ENCODE measurements around the gene ST8SIA4. TPM values are rescaled to one million over a fixed set of nuclear protein-coding genes. Genes with fewer than 3 reads are reported as not detected.

The ST8SIA4 gene
- polyA plus RNA-seq, 2 donors: 0.35 to 0.36 TPM

- 58 to 62% methylated on average over 2 of the region's 2 CpGs for WGBS, 2 donors
- no peaks in the 10 kb centered on the region for H3K36me3 ChIP-seq (ENCODE audit: control insufficient read depth in 2 of 2, insufficient read depth in 2 of 2, low read length in 1 of 2)
- H3K9me3 ChIP-seq (ENCODE audit: control insufficient read depth in 2 of 2, insufficient read depth in 1 of 2, low read depth in 1 of 2, low read length in 1 of 2): no peaks in the 10 kb centered on the region
Measured at GRCh38 chr5:100877274-100877673, 25.8 kb downstream of the ST8SIA4 start.

GRCh38 chr5:100872408-100873190, 30.5 kb downstream of the ST8SIA4 start:
- 80 to 90% methylated on average over 2 of the region's 2 CpGs for WGBS, 2 donors
- no peaks in the 10 kb centered on the region for H3K9me3 ChIP-seq (ENCODE audit: control insufficient read depth in 2 of 2, insufficient read depth in 1 of 2, low read depth in 1 of 2, low read length in 1 of 2)
- H3K36me3 ChIP-seq (ENCODE audit: control insufficient read depth in 2 of 2, insufficient read depth in 2 of 2, low read length in 1 of 2): no peaks in the 10 kb centered on the region
- H3K27me3 ChIP-seq (ENCODE audit: control insufficient read depth in 1 of 2, insufficient read depth in 2 of 2, low read length in 2 of 2): no peaks in the 10 kb centered on the region
- H3K4me1 ChIP-seq (ENCODE audit: control insufficient read depth in 2 of 2, insufficient read depth in 2 of 2, low read length in 1 of 2): no peaks in the 10 kb centered on the region
- H3K4me3 ChIP-seq (ENCODE audit: low read depth in 1 of 2, low read length in 2 of 2): no peak overlapping the region
- H3K27ac ChIP-seq (ENCODE audit: low read depth in 2 of 2, low read length in 1 of 2): no peak overlapping the region

More at GRCh38 chr5:100877274-100877673, 25.8 kb downstream of the ST8SIA4 start:
- H3K4me3 ChIP-seq (ENCODE audit: low read depth in 1 of 2, low read length in 2 of 2): no peak overlapping the region
- no peaks in the 10 kb centered on the region for H3K4me1 ChIP-seq (ENCODE audit: control insufficient read depth in 2 of 2, insufficient read depth in 2 of 2, low read length in 1 of 2)
- no peak overlapping the region for H3K27ac ChIP-seq (ENCODE audit: low read depth in 2 of 2, low read length in 1 of 2)
- no peaks in the 10 kb centered on the region for H3K27me3 ChIP-seq (ENCODE audit: control insufficient read depth in 1 of 2, insufficient read depth in 2 of 2, low read length in 2 of 2)

- H3K4me3 ChIP-seq (ENCODE audit: low read depth in 1 of 2, low read length in 2 of 2): no peak overlapping the region
- no peaks in the 10 kb centered on the region for H3K4me1 ChIP-seq (ENCODE audit: control insufficient read depth in 2 of 2, insufficient read depth in 2 of 2, low read length in 1 of 2)
- 92 to 95% methylated on average over 3 of the region's 3 CpGs for WGBS, 2 donors
- no peaks in the 10 kb centered on the region for H3K36me3 ChIP-seq (ENCODE audit: control insufficient read depth in 2 of 2, insufficient read depth in 2 of 2, low read length in 1 of 2)
- H3K27ac ChIP-seq (ENCODE audit: low read depth in 2 of 2, low read length in 1 of 2): no peak overlapping the region
- no peaks in the 10 kb centered on the region for H3K27me3 ChIP-seq (ENCODE audit: control insufficient read depth in 1 of 2, insufficient read depth in 2 of 2, low read length in 2 of 2)
- no peaks in the 10 kb centered on the region for H3K9me3 ChIP-seq (ENCODE audit: control insufficient read depth in 2 of 2, insufficient read depth in 1 of 2, low read depth in 1 of 2, low read length in 1 of 2)
Measured at GRCh38 chr5:100867039-100867562, 36.0 kb downstream of the ST8SIA4 start.

- H3K4me1 ChIP-seq (ENCODE audit: control insufficient read depth in 2 of 2, insufficient read depth in 2 of 2, low read length in 1 of 2): no peaks in the 10 kb centered on the region
- 70 to 77% methylated on average over 2 of the region's 2 CpGs for WGBS, 2 donors
- H3K4me3 ChIP-seq (ENCODE audit: low read depth in 1 of 2, low read length in 2 of 2): no peak overlapping the region
- no peaks in the 10 kb centered on the region for H3K36me3 ChIP-seq (ENCODE audit: control insufficient read depth in 2 of 2, insufficient read depth in 2 of 2, low read length in 1 of 2)
- H3K27ac ChIP-seq (ENCODE audit: low read depth in 2 of 2, low read length in 1 of 2): no peak overlapping the region
- no peaks in the 10 kb centered on the region for H3K27me3 ChIP-seq (ENCODE audit: control insufficient read depth in 1 of 2, insufficient read depth in 2 of 2, low read length in 2 of 2)
- no peaks in the 10 kb centered on the region for H3K9me3 ChIP-seq (ENCODE audit: control insufficient read depth in 2 of 2, insufficient read depth in 1 of 2, low read depth in 1 of 2, low read length in 1 of 2)
Measured at GRCh38 chr5:100864931-100865330, 38.2 kb downstream of the ST8SIA4 start.

- H3K4me3 ChIP-seq (ENCODE audit: low read depth in 1 of 2, low read length in 2 of 2): no peak overlapping the region
- 89% methylated on average over 2 of the region's 2 CpGs for WGBS, 2 donors
- no peak overlapping the region for H3K27ac ChIP-seq (ENCODE audit: low read depth in 2 of 2, low read length in 1 of 2)
- no peaks in the 10 kb centered on the region for H3K9me3 ChIP-seq (ENCODE audit: control insufficient read depth in 2 of 2, insufficient read depth in 1 of 2, low read depth in 1 of 2, low read length in 1 of 2)
- no peaks in the 10 kb centered on the region for H3K27me3 ChIP-seq (ENCODE audit: control insufficient read depth in 1 of 2, insufficient read depth in 2 of 2, low read length in 2 of 2)
- H3K36me3 ChIP-seq (ENCODE audit: control insufficient read depth in 2 of 2, insufficient read depth in 2 of 2, low read length in 1 of 2): no peaks in the 10 kb centered on the region
- no peaks in the 10 kb centered on the region for H3K4me1 ChIP-seq (ENCODE audit: control insufficient read depth in 2 of 2, insufficient read depth in 2 of 2, low read length in 1 of 2)
Measured at GRCh38 chr5:100863739-100864138, 39.3 kb downstream of the ST8SIA4 start.

- Histone ChIP-seq H3K4me1 (ENCODE audit: control insufficient read depth in 2 of 2, insufficient read depth in 2 of 2, low read length in 1 of 2) (no peaks in the 10 kb centered on the region), H3K36me3 (ENCODE audit: control insufficient read depth in 2 of 2, insufficient read depth in 2 of 2, low read length in 1 of 2) (no peaks in the 10 kb centered on the region), H3K27ac (ENCODE audit: low read depth in 2 of 2, low read length in 1 of 2) (no peak overlapping the region), H3K27me3 (ENCODE audit: control insufficient read depth in 1 of 2, insufficient read depth in 2 of 2, low read length in 2 of 2) (no peaks in the 10 kb centered on the region), H3K4me3 (ENCODE audit: low read depth in 1 of 2, low read length in 2 of 2) (no peak overlapping the region), H3K9me3 (ENCODE audit: control insufficient read depth in 2 of 2, insufficient read depth in 1 of 2, low read depth in 1 of 2, low read length in 1 of 2) (no peaks in the 10 kb centered on the region)
- WGBS, 2 donors: 81 to 82% methylated on average over 3 of the region's 3 CpGs
Measured at GRCh38 chr5:100861148-100861547, 41.9 kb downstream of the ST8SIA4 start.

GRCh38 chr5:100860407-100860806, 42.7 kb downstream of the ST8SIA4 start:
- no peaks in the 10 kb centered on the region for H3K9me3 ChIP-seq (ENCODE audit: control insufficient read depth in 2 of 2, insufficient read depth in 1 of 2, low read depth in 1 of 2, low read length in 1 of 2)
- no peaks in the 10 kb centered on the region for H3K4me1 ChIP-seq (ENCODE audit: control insufficient read depth in 2 of 2, insufficient read depth in 2 of 2, low read length in 1 of 2)
- WGBS, 2 donors: 73 to 74% methylated on average over 1 of the region's 1 CpG
- H3K36me3 ChIP-seq (ENCODE audit: control insufficient read depth in 2 of 2, insufficient read depth in 2 of 2, low read length in 1 of 2): no peaks in the 10 kb centered on the region
- H3K27me3 ChIP-seq (ENCODE audit: control insufficient read depth in 1 of 2, insufficient read depth in 2 of 2, low read length in 2 of 2): no peaks in the 10 kb centered on the region
- no peak overlapping the region for H3K27ac ChIP-seq (ENCODE audit: low read depth in 2 of 2, low read length in 1 of 2)
- no peak overlapping the region for H3K4me3 ChIP-seq (ENCODE audit: low read depth in 1 of 2, low read length in 2 of 2)

GRCh38 chr5:100858987-100859545, 44.0 kb downstream of the ST8SIA4 start:
- H3K9me3 ChIP-seq (ENCODE audit: control insufficient read depth in 2 of 2, insufficient read depth in 1 of 2, low read depth in 1 of 2, low read length in 1 of 2): no peaks in the 10 kb centered on the region

GRCh38 chr5:100856462-100856861, 46.6 kb downstream of the ST8SIA4 start:
- Histone ChIP-seq H3K27me3 (ENCODE audit: control insufficient read depth in 1 of 2, insufficient read depth in 2 of 2, low read length in 2 of 2) (no peaks in the 10 kb centered on the region), H3K27ac (ENCODE audit: low read depth in 2 of 2, low read length in 1 of 2) (no peak overlapping the region), H3K4me3 (ENCODE audit: low read depth in 1 of 2, low read length in 2 of 2) (no peak overlapping the region), H3K36me3 (ENCODE audit: control insufficient read depth in 2 of 2, insufficient read depth in 2 of 2, low read length in 1 of 2) (no peaks in the 10 kb centered on the region), H3K4me1 (ENCODE audit: control insufficient read depth in 2 of 2, insufficient read depth in 2 of 2, low read length in 1 of 2) (no peaks in the 10 kb centered on the region), H3K9me3 (ENCODE audit: control insufficient read depth in 2 of 2, insufficient read depth in 1 of 2, low read depth in 1 of 2, low read length in 1 of 2) (no peaks in the 10 kb centered on the region)
- 95 to 96% methylated on average over 2 of the region's 2 CpGs for WGBS, 2 donors

More at GRCh38 chr5:100858987-100859545, 44.0 kb downstream of the ST8SIA4 start:
- H3K4me1 ChIP-seq (ENCODE audit: control insufficient read depth in 2 of 2, insufficient read depth in 2 of 2, low read length in 1 of 2): no peaks in the 10 kb centered on the region
- H3K4me3 ChIP-seq (ENCODE audit: low read depth in 1 of 2, low read length in 2 of 2): no peak overlapping the region
- WGBS, 2 donors: 70 to 76% methylated on average over 1 of the region's 1 CpG
- no peaks in the 10 kb centered on the region for H3K27me3 ChIP-seq (ENCODE audit: control insufficient read depth in 1 of 2, insufficient read depth in 2 of 2, low read length in 2 of 2)
- H3K27ac ChIP-seq (ENCODE audit: low read depth in 2 of 2, low read length in 1 of 2): no peak overlapping the region
- H3K36me3 ChIP-seq (ENCODE audit: control insufficient read depth in 2 of 2, insufficient read depth in 2 of 2, low read length in 1 of 2): no peaks in the 10 kb centered on the region
